GM18519 (cell line): ENCODE data around the gene SPON1.

Source experiments
- ATAC-seq: cut with Tn5 transposase; IDR thresholded peaks from one replicate; pipeline ENCODE4 v1.9.1; 2021; ENCODE audit warnings: mild to moderate bottlenecking, moderate library complexity; ENCODE audit not compliant: unreplicated experiment, low FRiP score

The SPON1 gene

GRCh38 chr11:14308114-14308896 is 345.8 kb downstream of the SPON1 start:
- ATAC-seq, result peak; percentile 43

DNA sequence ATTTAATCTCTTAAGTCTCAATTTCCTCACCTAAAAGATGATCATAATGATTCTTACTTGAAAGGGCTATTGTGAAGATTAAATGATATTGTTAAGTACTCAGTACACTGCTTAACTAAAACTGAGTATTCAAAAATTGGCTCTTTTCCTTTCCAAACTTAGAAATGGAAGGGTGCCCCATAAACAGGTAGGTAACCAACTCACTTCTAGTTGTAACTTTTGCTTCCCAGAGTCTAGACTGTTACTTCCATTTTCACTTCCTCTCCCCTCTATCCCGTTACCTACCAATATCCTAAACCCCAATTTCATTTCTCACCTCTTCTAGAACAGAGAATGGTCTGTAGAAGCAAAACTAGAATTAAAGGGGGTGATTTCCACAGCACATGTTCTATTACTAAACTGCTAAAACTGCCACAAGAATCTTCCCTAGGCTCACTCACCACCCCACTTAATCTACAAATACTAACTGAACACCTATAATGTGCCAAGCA is 346.4 kb downstream of the SPON1 start:
- ATAC-seq, result peak; percentile 23

DNA sequence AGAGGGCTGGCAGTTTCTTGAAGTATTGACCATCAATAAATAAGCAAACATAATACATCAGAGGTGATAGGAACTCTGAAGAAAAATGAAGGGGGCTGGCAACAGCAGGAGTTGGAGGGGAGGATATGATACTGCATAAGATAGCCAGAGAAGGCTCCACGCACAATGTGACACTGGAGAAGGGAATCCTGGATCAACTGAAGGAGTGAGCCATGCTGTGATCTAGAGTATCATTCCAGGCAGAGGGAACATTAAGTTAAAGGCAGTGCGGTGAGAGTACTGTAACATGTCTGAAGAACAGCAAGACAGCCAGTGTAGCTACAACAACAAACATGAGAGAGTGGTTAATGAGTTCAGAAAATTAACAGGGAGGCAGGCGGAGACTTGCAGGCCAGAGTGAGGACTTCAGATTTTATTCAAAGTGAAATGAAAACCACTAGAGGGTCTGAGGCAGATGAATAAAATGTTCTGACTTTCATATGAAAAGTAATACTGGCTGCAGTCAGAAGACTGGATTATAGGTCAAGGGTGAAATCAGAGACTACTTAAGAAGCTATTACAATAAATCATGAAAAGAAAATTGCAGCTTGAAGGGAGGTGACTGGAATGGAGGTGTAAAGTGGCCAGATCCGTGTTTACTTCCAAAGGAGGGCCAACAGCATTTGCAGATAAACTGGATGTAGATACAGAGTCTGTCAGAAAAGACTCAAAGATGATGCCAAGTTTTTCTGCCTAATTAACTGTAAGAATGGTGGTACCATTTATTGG is 347.1 kb downstream of the SPON1 start:
- no peak for ATAC-seq

- no peak for ATAC-seq
Measured at GRCh38 chr11:14310679-14311078, 348.2 kb downstream of the SPON1 start.

DNA sequence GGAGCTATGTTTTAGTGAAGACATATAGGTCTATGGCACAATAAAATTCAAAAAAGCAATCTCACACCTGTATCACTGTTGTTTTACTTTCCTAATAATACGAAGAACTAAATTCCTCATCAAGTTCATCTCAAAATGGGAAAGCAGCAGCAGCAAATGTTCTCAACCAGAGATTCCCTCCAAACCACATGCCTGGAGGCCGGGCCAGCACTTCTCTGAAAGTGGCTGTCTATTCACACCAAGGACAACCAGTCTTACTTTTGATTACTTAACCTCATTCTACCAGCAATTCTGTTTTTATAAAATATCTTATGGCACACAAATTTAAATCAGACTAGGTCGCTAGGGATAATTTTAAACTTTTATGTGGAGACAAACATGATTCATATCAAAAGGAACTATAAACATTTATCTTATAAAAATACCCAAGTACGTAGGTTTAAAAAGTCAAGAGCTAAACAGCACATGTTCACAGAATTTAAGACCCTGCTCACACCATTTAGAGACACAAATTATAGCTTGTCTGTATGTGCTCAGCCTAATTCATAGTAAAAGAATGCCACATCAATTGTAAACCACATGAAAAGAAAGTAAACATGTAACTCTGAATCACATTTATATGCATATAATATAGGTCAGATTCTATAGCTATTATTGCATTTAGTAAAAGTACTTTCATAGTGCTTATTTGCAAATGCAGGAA is 350.4 kb downstream of the SPON1 start:
- ATAC-seq, result no peak

DNA sequence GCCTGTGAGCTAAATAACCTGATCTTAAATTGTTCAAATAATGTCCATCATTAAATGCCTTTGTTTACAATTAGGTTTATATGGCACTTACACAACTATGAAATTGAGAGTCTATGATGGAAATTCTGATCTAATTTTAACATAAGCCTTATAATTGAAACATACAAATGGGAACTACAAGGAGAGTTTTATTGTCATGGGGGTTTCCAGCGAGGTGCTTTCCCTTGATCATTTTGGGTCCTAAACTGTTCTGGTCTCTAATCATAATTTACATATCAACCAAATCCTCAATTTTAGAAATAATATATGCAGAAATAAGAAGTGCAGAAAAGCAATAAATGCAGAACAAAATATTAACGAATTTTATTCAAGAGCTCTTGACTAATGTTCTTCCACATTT is 351.6 kb downstream of the SPON1 start:
- no peak for ATAC-seq

GRCh38 chr11:14315130-14315529 is 352.6 kb downstream of the SPON1 start:
- ATAC-seq, result no peak
